ENCODE results near the gene ADAD1. TPM values are rescaled to one million over a fixed set of nuclear protein-coding genes. Genes with fewer than 3 reads are reported as not detected.
"Not testable (repeated sequence)": the region's sequence is repeated elsewhere in the genome, so short reads cannot be mapped to it uniquely, and the experiment has no call there.

ADAD1 gene
- not detected for total RNA-seq

GRCh38 chr4:122378711-122379110, at the start of gene ADAD1:
TSS of gene ADAD1 (plus strand) at chr4:122379011. CDS start at chr4:122380070, 1,059 bp downstream.
- ATAC-seq: no peak
- DNase-seq (ENCODE audit: low spot score): no peak

- ATAC-seq (no peak), DNase-seq (ENCODE audit: low spot score) (no peak)
These were observed 48.8 kb upstream of the ADAD1 start for GRCh38 chr4:122329876-122330565.

GRCh38 chr4:122331195-122331594, 47.6 kb upstream of the ADAD1 start:
- peak; percentile 66 for ATAC-seq
- no peak for DNase-seq (ENCODE audit: low spot score)

GRCh38 chr4:122334828-122335227, 44.0 kb upstream of the ADAD1 start:
- ATAC-seq (no peak), DNase-seq (ENCODE audit: low spot score) (no peak)

- DNase-seq (ENCODE audit: low spot score): no peak
- ATAC-seq: no peak
These were observed 36.9 kb upstream of the ADAD1 start for GRCh38 chr4:122341886-122342285.

GRCh38 chr4:122346036-122346435, 32.8 kb upstream of the ADAD1 start:
- no peak for ATAC-seq
- DNase-seq (ENCODE audit: low spot score): no peak

- ATAC-seq (no peak), DNase-seq (ENCODE audit: low spot score) (no peak)
These were observed 32.3 kb upstream of the ADAD1 start for GRCh38 chr4:122346503-122346902.

- ATAC-seq: no peak
- DNase-seq (ENCODE audit: low spot score): no peak
These were observed 22.4 kb upstream of the ADAD1 start for GRCh38 chr4:122356317-122356808.

- DNase-seq (ENCODE audit: low spot score) (no peak), ATAC-seq (no peak)
These were observed 18.1 kb upstream of the ADAD1 start for GRCh38 chr4:122360754-122361153.

- DNase-seq (ENCODE audit: low spot score): no peak
These were observed 14.0 kb upstream of the ADAD1 start for GRCh38 chr4:122364700-122365404.

GRCh38 chr4:122368786-122369185, 10.0 kb upstream of the ADAD1 start:
- not testable (repeated sequence) for ATAC-seq; DNase-seq (ENCODE audit: low spot score)

More at GRCh38 chr4:122364700-122365404, 14.0 kb upstream of the ADAD1 start:
- no peak for ATAC-seq

GRCh38 chr4:122377352-122377751, 1.5 kb upstream of the ADAD1 start:
- no peak for DNase-seq (ENCODE audit: low spot score)
- ATAC-seq: no peak

- no peak for ATAC-seq
- no peak for DNase-seq (ENCODE audit: low spot score)
These were observed 428 bp downstream of the ADAD1 start for GRCh38 chr4:122379239-122379638.

GRCh38 chr4:122383341-122383740, 4.5 kb downstream of the ADAD1 start:
- ATAC-seq: no peak

GRCh38 chr4:122384245-122384644, 5.4 kb downstream of the ADAD1 start:
- ATAC-seq (no peak), DNase-seq (ENCODE audit: low spot score) (no peak)

More at GRCh38 chr4:122383341-122383740, 4.5 kb downstream of the ADAD1 start:
- no peak for DNase-seq (ENCODE audit: low spot score)

- ATAC-seq: no peak
These were observed 14.5 kb downstream of the ADAD1 start for GRCh38 chr4:122393276-122393675.

GRCh38 chr4:122403861-122404260, 25.1 kb downstream of the ADAD1 start:
- ATAC-seq: no peak
- no peak for DNase-seq (ENCODE audit: low spot score)

More at GRCh38 chr4:122393276-122393675, 14.5 kb downstream of the ADAD1 start:
- no peak for DNase-seq (ENCODE audit: low spot score)

GRCh38 chr4:122412547-122412946, 33.7 kb downstream of the ADAD1 start:
- no peak for ATAC-seq

GRCh38 chr4:122423246-122423645, 44.4 kb downstream of the ADAD1 start:
- ATAC-seq (no peak), DNase-seq (ENCODE audit: low spot score) (no peak)

More at GRCh38 chr4:122412547-122412946, 33.7 kb downstream of the ADAD1 start:
- DNase-seq (ENCODE audit: low spot score): no peak

- ATAC-seq (no peak), DNase-seq (ENCODE audit: low spot score) (no peak)
These were observed 52.5 kb downstream of the ADAD1 start for GRCh38 chr4:122431351-122431750.

- DNase-seq (ENCODE audit: low spot score) (no peak), ATAC-seq (no peak)
These were observed 55.5 kb downstream of the ADAD1 start for GRCh38 chr4:122434285-122434684.

- DNase-seq (ENCODE audit: low spot score): no peak
- no peak for ATAC-seq
These were observed 72.0 kb downstream of the ADAD1 start for GRCh38 chr4:122450847-122451246.
